Right ventricle myocardium superior (tissue), 1 donor: Measurements from ENCODE around the gene CDK14. TPM values are rescaled to one million over a fixed set of nuclear protein-coding genes. Genes with fewer than 3 reads are reported as not detected.

Experiments
- ATAC-seq: fragments of 200-7000 bp; cut with Tn5 transposase; one replicate; pipeline ENCODE4 v1.9.1; 2020; ENCODE audit warnings: mild to moderate bottlenecking; ENCODE audit not compliant: poor library complexity
- DNase-seq: peaks from one replicate; pipeline ENCODE4 v3.0.0-alpha.2; 2020
- intact Hi-C: fragments of 100-400 bp; cut with DNase I; formaldehyde crosslinking; loops from one replicate; pipeline ENCODE4 v1.11.2; 2022
- total RNA-seq: library from RNA; stranded (reverse); fragmentation: NEBNext Ultra II Directional; extraction: Animal tissue kit (Norgen Biotek cat#: 25700); gene quantifications from one replicate; pipeline ENCODE4 v1.2.1, GENCODE V29; 2021
- donor health status: DM: no; HTN: yes; CAD: no; lungs with severe emphysema.

The CDK14 gene
- total RNA-seq, 1 donor from 2014 or later: 24.2 TPM

DNA sequence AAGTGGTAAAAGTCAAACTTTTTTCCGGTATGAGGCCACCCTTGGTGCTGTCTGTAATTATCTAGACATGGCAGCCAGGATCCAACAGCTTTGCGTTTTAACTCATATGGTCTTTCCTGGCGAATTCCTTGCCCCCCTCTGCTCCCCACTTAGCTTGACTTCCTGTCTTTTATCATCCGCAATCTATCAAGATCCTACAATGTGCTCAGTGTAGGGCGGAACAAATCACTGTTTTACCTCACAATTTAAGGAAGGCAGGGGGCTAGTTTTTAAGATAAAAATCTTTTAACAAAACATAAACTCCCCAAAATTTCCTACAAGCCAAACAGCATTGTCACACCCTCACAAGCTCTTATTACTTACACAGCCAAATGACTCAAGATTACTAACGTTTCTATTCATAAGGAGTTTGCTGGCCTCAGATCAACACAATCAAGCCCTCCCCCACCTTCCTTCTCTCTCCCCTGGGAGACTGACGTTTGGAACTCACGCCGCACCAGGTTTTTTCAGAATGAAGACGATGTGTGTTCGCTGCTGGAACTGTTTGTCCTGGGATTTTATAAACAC lies 1.3 kb upstream of the CDK14 start:
- intact Hi-C loops: loop anchor here (10.0 kb wide), 1 partner anchor 130 kb away; no protein-coding TSS in a partner anchor
- ATAC-seq (peak; percentile 30), DNase-seq (no peak)

DNA sequence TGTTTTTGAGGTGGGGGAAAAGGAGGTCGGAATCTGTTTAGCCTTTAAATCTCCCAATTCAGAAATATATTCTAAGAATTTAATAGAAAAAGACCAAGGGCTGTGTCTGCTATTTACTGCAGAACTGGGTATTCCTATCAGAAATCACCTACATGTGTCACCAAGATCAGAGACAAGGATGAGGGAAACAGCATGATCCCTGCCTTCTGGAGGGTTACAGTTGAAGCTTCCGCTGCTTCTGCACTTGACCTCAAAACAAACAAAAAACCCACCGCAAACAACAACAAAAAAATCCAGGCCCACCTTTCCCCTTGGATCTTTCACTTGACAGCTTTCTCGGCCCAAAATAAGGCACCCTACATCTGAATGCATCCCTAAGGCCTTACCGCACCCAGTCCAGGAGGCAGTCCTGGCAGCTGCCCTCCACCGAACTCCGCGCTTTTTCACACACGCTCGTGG lies 750 bp upstream of the CDK14 start:
- intact Hi-C loops: loop anchor here (10.0 kb wide), 1 partner anchor 129 kb away; no protein-coding TSS in a partner anchor
- no peak for ATAC-seq
- DNase-seq: no peak

DNA sequence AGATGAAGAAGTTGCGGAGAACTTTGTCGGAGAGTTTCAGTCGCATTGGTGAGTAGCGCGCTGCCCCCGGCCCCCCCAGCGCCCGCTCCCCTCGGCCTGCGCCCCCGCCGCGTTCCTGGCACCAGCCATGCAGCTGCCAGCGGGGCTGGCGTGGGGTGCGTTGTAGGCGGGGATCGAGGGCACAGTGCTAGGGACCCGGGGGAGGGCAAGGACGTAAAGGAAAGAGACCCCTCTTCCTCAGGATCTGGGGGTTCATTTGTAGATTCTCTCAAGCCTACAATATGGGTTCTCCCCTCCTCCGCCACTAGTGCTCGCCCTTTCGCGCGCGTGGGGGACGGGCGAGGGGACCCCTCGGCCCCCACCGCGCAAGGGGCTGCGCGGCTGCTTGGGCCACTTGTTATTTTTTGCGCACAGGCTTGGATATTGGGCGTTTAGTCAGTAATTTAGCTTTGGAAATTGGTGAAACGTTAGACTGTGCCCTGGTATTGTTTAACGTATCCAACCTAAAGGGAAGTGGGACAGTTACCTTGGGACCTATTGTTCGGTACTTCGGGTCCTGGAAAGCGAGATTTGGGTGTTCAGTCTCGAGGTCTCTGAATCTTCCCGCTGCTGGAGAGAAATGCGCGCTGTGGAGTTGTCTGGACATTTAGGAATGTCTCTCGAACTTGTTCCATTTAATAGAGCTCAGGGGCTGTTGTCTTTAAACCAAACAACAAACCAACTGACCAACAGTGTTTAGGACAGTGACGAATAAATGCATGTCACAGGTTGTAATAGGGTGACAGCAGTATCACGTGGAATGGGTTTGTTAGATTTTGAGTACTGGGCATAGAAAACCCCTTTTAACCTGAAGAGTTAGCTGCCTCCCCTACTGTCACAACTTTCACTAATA lies 796 bp downstream of the CDK14 start:
- intact Hi-C loops: loop anchor here (10.0 kb wide), 1 partner anchor 128 kb away; no protein-coding TSS in a partner anchor
- DNase-seq (no peak), ATAC-seq (peak; percentile 32)

DNA sequence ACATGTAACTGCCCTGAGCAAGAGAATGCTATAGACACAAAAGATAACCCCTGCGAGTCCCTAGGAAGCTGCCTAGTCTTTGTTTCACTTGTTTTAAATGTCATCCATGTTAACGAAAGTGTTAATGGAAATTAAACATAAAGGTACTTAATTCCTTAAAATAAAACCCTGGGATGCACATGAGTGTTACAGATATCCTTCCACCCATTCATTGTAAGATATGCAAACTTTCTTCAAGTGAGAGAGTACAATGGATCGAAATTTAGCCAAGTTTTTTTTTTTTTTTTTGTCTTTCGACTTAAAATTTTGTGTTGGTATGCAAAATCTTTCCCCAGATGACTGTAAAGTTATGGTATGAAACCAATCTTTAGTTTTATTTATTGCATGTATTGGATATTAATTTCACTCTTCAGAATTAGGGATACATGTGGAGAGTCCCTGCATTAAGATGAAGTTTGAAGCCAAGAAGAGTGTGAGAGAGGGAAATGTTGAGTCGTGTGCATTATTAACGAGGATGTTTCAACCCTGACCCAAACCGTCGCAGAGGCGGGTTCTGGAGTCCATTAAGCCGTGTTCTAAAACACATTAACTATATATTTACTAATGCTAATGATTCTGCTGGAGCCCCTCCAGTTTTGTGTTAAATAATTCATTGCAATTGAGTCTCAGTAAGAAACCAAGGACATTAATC lies 1.6 kb downstream of the CDK14 start:
- intact Hi-C loops: loop anchor here (10.0 kb wide), 1 partner anchor 127 kb away; no protein-coding TSS in a partner anchor
- no peak for ATAC-seq
- no peak for DNase-seq

DNA sequence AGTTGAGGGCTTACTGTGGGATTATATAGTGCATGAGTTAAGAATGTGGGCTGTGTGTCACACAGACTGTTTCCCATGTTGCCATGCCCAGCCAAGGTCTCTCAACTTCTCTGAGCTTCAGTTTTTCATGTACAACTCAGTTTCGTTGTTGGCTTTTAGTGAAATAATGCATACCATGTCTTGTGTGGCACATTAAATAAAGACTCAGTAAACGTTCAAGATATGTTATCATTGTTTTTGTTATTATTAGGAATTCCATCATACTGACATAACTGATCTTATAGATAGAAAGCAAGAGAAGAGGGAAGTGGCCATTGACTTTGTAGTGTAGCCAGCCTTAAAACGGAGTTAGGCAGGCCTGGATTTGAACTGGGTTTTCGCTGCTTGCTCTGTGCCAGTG lies 2.9 kb downstream of the CDK14 start:
- ATAC-seq (no peak), DNase-seq (no peak)
- intact Hi-C loops: loop anchor here (10.0 kb wide), 1 partner anchor 126 kb away; no protein-coding TSS in a partner anchor

DNA sequence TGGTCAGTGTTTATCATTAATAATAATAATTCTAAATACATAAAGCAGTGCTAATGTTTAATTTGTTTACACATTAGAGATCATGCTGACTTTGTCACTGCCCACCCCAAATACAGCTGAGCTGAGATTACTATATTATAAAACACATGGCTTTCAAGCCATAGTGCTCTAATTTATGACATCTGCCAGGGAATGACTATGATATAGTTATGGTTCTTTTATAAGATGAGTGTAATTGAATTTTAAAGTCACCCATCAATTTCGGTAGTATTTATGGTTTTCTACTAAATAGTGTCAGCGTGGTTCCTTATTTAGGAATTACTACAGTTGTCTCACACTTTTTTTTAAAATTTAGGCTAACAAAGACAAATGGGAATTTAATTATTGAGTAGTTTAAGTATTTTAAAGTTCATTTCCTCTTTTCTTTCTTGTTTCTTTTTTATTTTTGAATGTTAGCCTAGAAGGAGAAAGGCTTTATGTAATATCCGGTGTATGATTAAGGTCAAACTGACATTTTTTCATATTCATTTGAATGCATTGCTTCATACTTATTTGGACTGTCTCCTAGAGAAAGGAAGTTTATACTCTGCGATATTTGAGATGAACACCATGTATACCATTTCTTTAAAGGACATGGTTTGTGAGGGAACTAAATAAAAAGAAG lies 3.9 kb downstream of the CDK14 start:
- intact Hi-C loops: loop anchor here (10.0 kb wide), 1 partner anchor 125 kb away; no protein-coding TSS in a partner anchor

DNA sequence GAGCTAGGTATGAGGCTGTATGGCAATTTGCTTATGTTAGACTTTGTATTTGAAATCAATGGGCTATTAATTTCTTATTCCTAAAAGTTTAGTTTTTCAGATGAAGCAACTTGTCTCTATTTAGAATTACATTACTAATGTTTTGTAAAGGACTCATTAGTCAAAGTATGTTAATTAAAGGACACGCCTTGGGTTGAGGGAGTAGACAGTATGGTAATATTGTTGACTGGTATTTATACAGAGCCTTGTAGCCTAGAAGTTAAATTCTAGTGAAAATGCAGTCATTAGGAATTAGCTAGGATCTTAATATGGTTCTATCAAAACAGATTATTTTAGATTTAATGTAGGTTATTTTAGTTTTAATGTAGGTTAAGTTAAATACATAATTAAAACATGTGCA lies 6.2 kb downstream of the CDK14 start:
- ATAC-seq (no peak), DNase-seq (no peak)
- intact Hi-C loops: no loop called here

More for the DNA sequence above, 3.9 kb downstream of the CDK14 start:
- no peak for ATAC-seq
- DNase-seq: no peak

DNA sequence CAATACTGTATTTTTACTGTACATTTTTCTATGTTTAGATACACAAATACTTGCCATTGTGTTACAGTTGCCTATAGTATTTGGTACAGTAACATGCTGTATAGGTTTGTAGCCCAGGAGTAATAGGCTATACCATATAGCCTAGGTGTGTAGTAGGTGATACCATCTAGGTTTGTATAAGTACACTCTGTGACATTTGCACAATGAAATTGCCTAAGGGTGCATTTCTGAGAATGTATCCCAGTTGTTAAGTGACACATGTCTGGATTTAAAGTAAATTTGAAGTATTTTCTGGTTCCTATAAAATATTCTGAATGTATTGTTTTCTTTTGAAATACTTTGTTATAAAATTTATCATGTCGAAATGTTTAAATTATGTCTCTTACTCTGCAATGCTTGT lies 7.2 kb downstream of the CDK14 start:
- ATAC-seq (no peak), DNase-seq (no peak)
- intact Hi-C loops: no loop called here

DNA sequence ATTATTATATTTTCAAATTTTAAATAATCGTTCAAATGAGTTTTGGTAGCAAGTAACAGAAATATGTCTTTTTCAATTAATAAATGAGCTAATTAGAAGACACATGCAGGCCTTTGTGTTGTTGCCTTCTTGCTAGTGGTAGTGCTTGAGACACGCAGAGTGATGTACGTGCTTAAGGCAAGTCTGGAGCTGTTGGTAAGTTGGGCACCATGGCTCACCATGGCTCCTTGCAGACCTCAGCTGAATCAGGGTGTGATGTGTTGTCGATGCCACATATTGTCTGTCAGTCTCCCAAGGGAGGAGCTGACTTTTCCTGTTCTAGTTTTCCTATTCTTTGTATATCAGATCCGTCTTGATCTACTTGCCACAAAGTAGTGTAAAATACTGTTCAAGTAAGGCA lies 8.3 kb downstream of the CDK14 start:
- no peak for ATAC-seq
- intact Hi-C loops: no loop called here
- DNase-seq: no peak

DNA sequence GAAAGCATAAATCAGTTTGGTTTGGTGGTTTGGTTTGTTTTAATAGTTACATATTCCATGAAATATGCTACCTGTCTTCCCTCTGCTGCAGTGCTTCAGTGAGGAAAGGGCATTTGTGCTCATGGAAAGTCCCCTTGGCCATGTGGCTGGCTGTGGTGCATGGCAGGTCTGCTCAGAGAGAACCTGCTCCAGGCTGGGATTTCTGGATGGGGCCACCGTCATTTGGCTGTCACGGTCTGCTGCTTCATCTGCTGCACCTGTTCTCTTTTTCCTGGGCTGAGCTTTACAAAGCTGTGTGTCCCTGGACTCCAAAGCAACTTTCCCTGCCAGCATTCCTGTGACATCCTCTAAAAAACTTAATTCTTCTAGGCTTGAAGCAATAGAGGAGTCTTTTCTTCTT lies 8.9 kb downstream of the CDK14 start:
- DNase-seq: no peak
- ATAC-seq: peak; percentile 18
- intact Hi-C loops: no loop called here

DNA sequence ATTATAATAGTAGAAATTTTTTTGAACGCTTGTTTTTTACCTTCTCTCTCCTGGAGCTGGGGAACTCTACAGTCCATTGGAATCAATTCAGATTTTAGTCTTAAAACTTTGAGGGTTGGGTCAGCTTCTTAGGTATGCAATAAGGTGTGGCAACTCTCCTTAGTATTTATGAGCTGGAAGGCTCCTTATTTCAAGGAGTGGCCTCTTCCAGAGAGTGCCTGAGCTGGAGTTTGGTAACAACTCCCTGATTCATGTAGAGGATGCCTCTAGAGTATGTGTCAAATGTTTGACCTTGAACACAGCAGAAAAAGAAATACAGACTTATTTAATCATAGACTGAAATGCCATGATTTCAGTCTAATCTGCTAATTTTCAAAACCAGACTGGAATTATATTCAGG lies 11.1 kb downstream of the CDK14 start:
- ATAC-seq (no peak), DNase-seq (no peak)
- intact Hi-C loops: no loop called here

DNA sequence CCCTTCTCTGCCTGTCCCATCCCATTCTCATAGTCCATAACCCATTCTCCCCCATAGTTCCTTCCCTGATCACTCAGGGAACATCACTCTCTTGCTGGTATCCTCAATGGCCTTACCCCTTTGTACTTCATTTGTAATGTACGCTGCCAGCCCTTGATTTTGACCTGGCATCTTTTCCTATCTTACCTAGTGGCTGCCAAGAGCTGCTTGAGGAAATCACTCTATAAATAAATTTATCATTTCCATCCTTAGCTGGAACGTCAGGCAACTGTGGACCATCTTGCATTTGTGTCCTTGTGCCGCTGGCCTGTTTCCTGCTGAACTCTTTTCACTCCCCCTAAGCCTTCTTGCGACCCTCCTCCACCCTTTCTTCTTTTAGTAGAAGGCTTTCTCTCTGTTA lies 14.0 kb downstream of the CDK14 start:
- no peak for DNase-seq

DNA sequence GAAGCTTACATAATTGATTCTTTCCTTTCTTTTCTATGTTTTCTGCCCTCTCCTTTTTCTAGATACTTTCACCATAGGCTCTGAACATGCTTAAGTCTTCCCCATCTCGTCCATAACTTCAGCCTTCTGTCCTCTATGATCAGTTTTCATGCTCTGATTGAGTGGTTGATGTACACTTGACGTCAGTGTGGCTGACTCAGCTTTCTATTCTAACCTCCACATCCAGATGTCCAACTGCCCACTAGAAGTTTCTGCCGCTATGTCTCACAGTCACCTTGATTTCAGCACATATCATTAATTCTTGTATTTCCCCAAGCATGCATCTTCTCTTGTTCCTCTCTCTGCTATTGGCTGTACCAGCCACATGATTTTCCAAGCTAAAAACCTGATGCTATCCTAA lies 15.0 kb downstream of the CDK14 start:
- DNase-seq: no peak
- no peak for ATAC-seq
- intact Hi-C loops: no loop called here

More for the DNA sequence above, 14.0 kb downstream of the CDK14 start:
- intact Hi-C loops: no loop called here
- ATAC-seq: peak; percentile 86

DNA sequence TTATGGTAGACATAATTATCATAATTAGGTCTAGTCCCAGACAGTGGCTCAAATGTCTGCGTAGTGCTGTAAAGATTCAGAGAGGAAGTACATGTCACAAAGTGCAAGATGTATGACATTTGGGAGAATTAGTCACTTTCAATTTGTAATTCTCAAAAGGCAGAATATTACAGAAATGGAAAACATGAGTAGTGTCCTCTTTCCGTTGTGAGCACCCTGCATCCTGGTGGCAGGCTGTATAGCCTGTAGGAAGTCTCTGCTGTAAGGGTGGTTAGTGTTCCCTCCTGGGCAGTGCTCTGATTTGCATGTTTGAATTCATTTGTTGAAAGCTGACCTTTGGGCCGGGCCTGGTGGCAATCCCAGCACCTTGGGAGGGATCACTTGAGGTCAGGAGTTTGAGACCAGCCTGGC lies 17.0 kb downstream of the CDK14 start:
- ATAC-seq: no peak
- DNase-seq: no peak
- intact Hi-C loops: no loop called here

DNA sequence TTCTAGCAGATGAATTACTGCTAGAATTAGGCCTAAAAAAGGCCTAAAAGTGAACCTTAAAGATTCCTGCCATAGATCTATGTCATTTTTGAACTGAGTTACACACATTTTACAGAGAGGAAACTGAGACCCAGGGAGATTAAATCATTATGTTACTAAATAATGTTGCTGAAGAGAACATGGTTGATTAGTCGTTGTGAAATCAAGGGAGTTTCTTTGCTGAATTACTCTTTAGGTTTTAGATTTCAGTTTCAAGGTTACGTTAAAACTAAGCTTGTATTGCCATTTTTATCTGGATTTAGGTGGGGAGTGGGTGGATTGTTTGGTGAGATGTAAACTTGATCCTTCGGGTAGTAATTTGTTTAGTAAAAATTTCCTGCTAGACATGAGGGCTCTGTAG lies 21.3 kb downstream of the CDK14 start:
- ATAC-seq (no peak), DNase-seq (no peak)
- intact Hi-C loops: no loop called here

DNA sequence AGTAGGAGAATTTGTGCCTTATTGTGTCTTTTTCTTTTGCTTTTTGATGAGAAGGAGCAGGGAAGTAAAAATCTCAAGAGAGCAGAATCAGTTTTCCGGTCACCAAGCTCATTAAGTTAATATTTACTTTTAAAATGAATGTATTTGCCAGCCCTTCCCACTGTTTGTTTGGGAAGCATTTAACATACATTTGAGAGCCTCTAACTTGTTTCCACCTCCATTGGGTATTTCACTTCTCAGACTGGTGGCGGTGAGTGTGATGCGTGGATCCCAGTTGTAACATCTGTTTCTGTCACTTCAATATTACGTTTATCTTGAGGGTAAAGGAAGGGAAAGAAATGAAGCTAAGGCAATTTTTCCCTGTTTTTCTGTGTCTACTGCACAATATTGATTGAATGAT lies 22.8 kb downstream of the CDK14 start:
- ATAC-seq: no peak
- intact Hi-C loops: no loop called here

DNA sequence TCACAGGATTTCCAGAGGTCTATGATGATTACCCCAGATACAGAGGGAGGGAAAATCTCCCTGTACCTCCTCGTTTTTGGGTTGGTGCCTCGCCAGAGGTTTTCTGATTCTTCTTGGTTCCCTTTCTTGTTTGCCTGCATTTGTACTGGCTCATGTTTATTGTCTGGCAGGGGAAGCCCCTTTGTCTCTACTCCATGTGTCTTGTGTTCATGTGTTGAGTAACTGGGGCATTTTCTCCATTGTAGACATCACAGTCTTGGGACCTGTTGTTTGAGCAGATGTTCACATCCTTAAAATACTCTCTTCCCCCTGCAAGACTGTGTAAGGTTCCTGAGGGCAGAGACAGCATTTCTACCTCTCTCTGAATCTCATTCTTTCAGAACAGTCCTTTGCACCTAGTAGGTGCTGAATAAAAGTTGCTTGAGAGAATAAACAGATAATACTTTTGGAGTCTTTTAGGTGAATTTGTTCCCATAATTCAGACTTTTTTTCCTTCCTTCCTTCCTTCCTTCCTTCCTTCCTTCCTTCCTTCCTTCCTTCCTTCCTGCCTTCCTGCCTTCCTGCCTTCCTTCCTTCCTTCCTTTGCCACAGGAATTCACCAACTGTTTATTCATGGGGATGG lies 25.1 kb downstream of the CDK14 start:
- ATAC-seq (no peak), DNase-seq (no peak)
- intact Hi-C loops: loop anchor here (10.0 kb wide), 1 partner anchor 166 kb away; no protein-coding TSS in a partner anchor

More for the DNA sequence above, 22.8 kb downstream of the CDK14 start:
- no peak for DNase-seq

DNA sequence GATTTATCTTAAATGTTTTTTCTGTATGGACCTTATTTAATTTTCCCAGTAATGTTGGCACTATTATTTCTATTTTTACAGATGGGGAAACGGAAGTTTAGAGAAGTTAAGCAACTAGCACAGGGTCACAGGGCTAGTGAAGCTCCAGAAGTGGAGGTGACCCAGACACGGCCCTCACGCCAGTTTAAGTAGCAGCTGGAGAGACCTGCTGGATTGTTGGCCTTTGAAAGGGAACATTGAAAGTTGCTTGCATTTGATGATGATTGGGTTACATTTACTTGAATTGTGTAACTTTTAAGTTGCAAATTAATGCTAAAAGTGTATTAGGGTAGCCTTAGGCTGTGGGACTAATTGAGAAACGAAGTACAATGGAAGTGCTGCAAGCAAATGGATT lies 25.6 kb downstream of the CDK14 start:
- intact Hi-C loops: loop anchor here (10.0 kb wide), 1 partner anchor 167 kb away; no protein-coding TSS in a partner anchor
- ATAC-seq: peak; percentile 50
- no peak for DNase-seq
